Measurements from ENCODE around the gene ANO7.

The ANO7 gene

GRCh38 chr2:241228860-241229516 is 40.5 kb downstream of the ANO7 start:
- DNase-seq, result no peak

- DNase-seq, result no peak
Observed at GRCh38 chr2:241229563-241230401, 41.3 kb downstream of the ANO7 start.

GRCh38 chr2:241230435-241230834 is 42.0 kb downstream of the ANO7 start:
- DNase-seq, result no peak

GRCh38 chr2:241232736-241233575 is 44.5 kb downstream of the ANO7 start:
- DNase-seq, result no peak

GRCh38 chr2:241234066-241234790 is 45.8 kb downstream of the ANO7 start:
- no peak for DNase-seq

- no peak for DNase-seq
Observed at GRCh38 chr2:241234962-241235740, 46.7 kb downstream of the ANO7 start.

GRCh38 chr2:241235859-241236593 is 47.5 kb downstream of the ANO7 start:
- no peak for DNase-seq

GRCh38 chr2:241237047-241237446 is 48.6 kb downstream of the ANO7 start:
- no peak for DNase-seq

- no peak for DNase-seq
Observed at GRCh38 chr2:241237949-241238371, 49.5 kb downstream of the ANO7 start.

GRCh38 chr2:241238693-241239198 is 50.3 kb downstream of the ANO7 start:
- no peak for DNase-seq

GRCh38 chr2:241239552-241240202 is 51.2 kb downstream of the ANO7 start:
- DNase-seq, result no peak

- DNase-seq, result no peak
Observed at GRCh38 chr2:241240320-241241004, 52.0 kb downstream of the ANO7 start.

- DNase-seq, result no peak
Observed at GRCh38 chr2:241241669-241242068, 53.2 kb downstream of the ANO7 start.

- no peak for DNase-seq
Observed at GRCh38 chr2:241242306-241242705, 53.8 kb downstream of the ANO7 start.

GRCh38 chr2:241244368-241244767 is 55.9 kb downstream of the ANO7 start:
- DNase-seq, result no peak

- no peak for DNase-seq
Observed at GRCh38 chr2:241248289-241248688, 59.8 kb downstream of the ANO7 start.

- DNase-seq, result no peak
Observed at GRCh38 chr2:241248897-241249296, 60.4 kb downstream of the ANO7 start.

- no peak for DNase-seq
Observed at GRCh38 chr2:241249654-241250053, 61.2 kb downstream of the ANO7 start.

- DNase-seq, result no peak
Observed at GRCh38 chr2:241252778-241253475, 64.5 kb downstream of the ANO7 start.
